HG03565 (cell line): ENCODE measurements around the gene MOB3A.

ENCODE experiments used
- ATAC-seq: cut with Tn5 transposase; IDR thresholded peaks from one replicate; pipeline ENCODE4 v1.9.1; 2021; ENCODE audit warnings: mild to moderate bottlenecking, moderate library complexity; ENCODE audit not compliant: unreplicated experiment

Gene MOB3A

GRCh38 chr19:2047449-2048103, 48.5 kb downstream of the MOB3A start:
- no peak for ATAC-seq

- no peak for ATAC-seq
These were observed 49.1 kb downstream of the MOB3A start for GRCh38 chr19:2047076-2047448.

- no peak for ATAC-seq
These were observed 49.8 kb downstream of the MOB3A start for GRCh38 chr19:2046046-2046907.

- no peak for ATAC-seq
These were observed 50.6 kb downstream of the MOB3A start for GRCh38 chr19:2045501-2046045.

GRCh38 chr19:2044709-2045500, 51.2 kb downstream of the MOB3A start:
- ATAC-seq: no peak

GRCh38 chr19:2043961-2044708, 52.0 kb downstream of the MOB3A start:
- ATAC-seq: no peak

GRCh38 chr19:2043251-2043641, 52.9 kb downstream of the MOB3A start:
- no peak for ATAC-seq

GRCh38 chr19:2042485-2043250, 53.5 kb downstream of the MOB3A start:
- no peak for ATAC-seq

GRCh38 chr19:2041683-2042484, 54.2 kb downstream of the MOB3A start:
- ATAC-seq: peak; percentile 60

GRCh38 chr19:2041433-2041682, 54.8 kb downstream of the MOB3A start:
- no peak for ATAC-seq

GRCh38 chr19:2040647-2041432, 55.3 kb downstream of the MOB3A start:
- no peak for ATAC-seq

GRCh38 chr19:2039959-2040646, 56.0 kb downstream of the MOB3A start:
- no peak for ATAC-seq

GRCh38 chr19:2039089-2039958, 56.8 kb downstream of the MOB3A start:
- no peak for ATAC-seq

- no peak for ATAC-seq
These were observed 57.6 kb downstream of the MOB3A start for GRCh38 chr19:2038284-2039088.

GRCh38 chr19:2037651-2038255, 58.4 kb downstream of the MOB3A start:
- no peak for ATAC-seq

GRCh38 chr19:2036424-2036823, 59.7 kb downstream of the MOB3A start:
- ATAC-seq: no peak
